Measurements from ENCODE around the gene PCNT.
"Not testable (repeated sequence)": the region's sequence is repeated elsewhere in the genome, so short reads cannot be mapped to it uniquely, and the experiment has no call there.

Gene PCNT

GRCh38 chr21:46393451-46393940 lies 69.5 kb downstream of the PCNT start:
- DNase-seq (ENCODE audit: low read depth, low spot score), result no peak
- H3K4me3 ChIP-seq (ENCODE audit: low read length), result no peak overlapping the region

DNA sequence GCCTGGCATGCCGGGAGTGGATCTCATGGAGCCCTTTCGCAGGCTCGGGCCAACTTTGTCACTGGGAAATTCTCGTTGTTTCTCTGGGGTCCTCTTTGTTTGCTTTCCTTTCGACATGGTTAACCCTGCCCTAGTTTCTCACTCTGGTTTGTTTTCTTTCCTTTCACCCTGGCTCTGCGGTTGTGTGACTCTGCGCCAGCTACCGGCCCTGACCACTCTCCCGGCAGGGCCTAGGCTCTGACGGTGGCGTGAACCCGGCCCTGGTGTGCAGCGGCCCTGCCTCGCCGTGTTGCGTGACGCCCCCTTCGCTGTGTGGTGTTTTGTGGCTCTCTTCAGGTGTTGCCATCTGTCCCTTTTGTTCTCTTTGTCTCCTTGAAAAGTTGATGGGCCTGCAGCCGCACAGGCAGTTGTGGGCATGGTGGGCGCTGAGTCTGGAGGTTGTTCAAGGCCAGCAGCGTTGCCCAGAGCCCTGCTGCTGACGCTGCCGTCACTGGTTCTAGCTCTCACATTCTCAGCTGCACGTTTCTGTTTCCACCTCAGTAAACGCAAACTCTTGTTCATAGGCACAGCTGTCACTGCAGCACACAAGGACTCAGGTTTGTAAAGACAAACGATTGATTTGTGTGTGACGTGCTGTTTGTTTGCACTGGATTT lies 70.1 kb downstream of the PCNT start:
- DNase-seq (ENCODE audit: low read depth, low spot score), result no peak

DNA sequence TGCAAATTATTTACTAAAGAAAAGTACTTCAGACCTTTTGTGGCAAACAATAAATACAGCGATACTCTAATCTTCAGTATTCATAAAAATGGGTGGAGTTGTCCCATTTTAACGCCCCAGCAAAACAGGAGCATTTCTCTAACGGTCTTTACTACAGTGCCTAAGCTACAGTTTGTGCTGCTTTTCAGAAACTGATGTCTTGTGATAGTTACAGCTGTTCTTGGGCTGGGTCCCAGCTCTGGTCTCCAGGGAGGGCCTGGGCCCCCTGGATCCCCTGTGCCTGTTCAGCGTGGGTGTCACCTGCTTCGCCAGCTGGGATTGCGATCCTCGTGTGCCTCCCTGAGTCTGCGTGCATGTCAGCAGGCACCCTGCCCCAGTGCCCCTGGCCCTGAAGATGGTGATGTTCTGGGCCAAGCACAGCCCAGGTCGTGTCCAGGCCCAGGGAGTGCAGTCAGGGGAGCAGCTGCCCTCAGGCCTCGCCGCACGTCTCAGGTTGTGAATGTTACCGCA lies 70.7 kb downstream of the PCNT start:
- H3K4me3 ChIP-seq (ENCODE audit: low read length), result no peak overlapping the region
- no peak for DNase-seq (ENCODE audit: low read depth, low spot score)

More for the DNA sequence above, 70.1 kb downstream of the PCNT start:
- H3K4me3 ChIP-seq (ENCODE audit: low read length), result no peak overlapping the region

- DNase-seq (ENCODE audit: low read depth, low spot score), result no peak
- no peak overlapping the region for H3K4me3 ChIP-seq (ENCODE audit: low read length)
Observed at GRCh38 chr21:46397211-46397905, 73.4 kb downstream of the PCNT start.

DNA sequence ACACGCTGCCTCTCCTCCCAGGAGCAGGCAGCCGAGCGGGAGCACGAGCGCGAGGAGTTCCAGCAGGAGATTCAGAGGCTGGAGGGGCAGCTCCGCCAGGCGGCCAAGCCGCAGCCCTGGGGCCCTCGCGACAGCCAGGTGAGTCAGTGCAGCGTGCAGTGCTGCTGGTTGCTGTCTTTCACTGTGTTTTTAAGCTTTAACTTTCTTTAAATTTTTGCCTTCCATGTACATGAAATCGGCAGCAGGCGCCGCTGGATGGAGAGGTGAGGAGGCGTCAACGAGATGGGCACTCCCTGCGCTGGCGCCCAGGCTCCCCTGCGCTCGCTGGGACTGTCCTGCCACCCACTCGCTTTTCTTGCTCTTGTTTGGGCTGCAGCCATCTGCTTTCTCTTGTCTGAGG lies 74.0 kb downstream of the PCNT start:
- no peak overlapping the region for H3K4me3 ChIP-seq (ENCODE audit: low read length)
- no peak for DNase-seq (ENCODE audit: low read depth, low spot score)

DNA sequence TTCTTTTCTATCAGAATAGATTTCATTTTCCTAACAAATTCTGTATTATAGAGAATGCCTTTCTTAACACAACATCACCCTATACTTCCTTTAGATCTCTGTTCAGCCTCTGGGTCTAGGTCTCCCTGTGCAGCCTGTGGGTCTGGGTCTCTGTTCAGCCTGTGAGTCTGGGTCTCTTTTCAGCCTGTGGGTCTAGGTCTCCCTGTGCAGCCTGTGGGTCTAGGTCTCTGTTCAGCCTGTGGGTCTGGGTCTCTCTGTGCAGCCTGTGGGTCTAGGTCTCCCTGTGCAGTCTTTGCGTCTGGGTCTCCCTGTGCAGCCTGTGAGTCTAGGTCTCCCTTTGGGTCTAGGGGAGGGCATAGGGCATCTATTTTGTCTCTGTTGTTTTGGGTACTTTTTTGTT lies 75.2 kb downstream of the PCNT start:
- DNase-seq (ENCODE audit: low read depth, low spot score), result no peak

DNA sequence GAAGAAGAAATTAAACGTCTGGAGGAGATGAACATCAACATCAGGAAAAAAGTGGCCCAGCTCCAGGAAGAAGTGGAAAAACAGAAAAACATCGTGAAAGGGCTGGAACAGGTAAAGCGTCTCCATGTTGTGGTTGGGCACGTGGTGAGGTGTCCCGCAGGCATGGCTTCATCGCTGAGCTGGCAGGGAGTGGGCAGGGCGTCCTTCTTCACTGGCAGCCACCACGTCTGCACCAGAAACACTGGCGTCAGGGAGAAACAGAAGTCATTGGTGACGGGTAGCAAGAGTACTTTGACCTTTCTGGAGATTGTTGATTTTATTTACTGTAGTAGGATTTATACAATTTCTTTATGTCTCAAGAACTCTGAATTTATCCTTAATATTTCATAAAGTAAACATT lies 75.7 kb downstream of the PCNT start:
- no peak for DNase-seq (ENCODE audit: low read depth, low spot score)
- no peak overlapping the region for H3K4me3 ChIP-seq (ENCODE audit: low read length)

More for the DNA sequence above, 75.2 kb downstream of the PCNT start:
- no peak overlapping the region for H3K4me3 ChIP-seq (ENCODE audit: low read length)

- no peak for DNase-seq (ENCODE audit: low read depth, low spot score)
- no peak overlapping the region for H3K4me3 ChIP-seq (ENCODE audit: low read length)
Observed at GRCh38 chr21:46401186-46401910, 77.4 kb downstream of the PCNT start.

- no peak overlapping the region for H3K4me3 ChIP-seq (ENCODE audit: low read length)
- DNase-seq (ENCODE audit: low read depth, low spot score), result no peak
Observed at GRCh38 chr21:46402421-46402820, 78.5 kb downstream of the PCNT start.

GRCh38 chr21:46403234-46403811 lies 79.4 kb downstream of the PCNT start:
- not testable (repeated sequence) for H3K4me3 ChIP-seq (ENCODE audit: low read length); DNase-seq (ENCODE audit: low read depth, low spot score)

- no peak for DNase-seq (ENCODE audit: low read depth, low spot score)
- H3K4me3 ChIP-seq (ENCODE audit: low read length), result no peak overlapping the region
Observed at GRCh38 chr21:46404306-46404705, 80.3 kb downstream of the PCNT start.

DNA sequence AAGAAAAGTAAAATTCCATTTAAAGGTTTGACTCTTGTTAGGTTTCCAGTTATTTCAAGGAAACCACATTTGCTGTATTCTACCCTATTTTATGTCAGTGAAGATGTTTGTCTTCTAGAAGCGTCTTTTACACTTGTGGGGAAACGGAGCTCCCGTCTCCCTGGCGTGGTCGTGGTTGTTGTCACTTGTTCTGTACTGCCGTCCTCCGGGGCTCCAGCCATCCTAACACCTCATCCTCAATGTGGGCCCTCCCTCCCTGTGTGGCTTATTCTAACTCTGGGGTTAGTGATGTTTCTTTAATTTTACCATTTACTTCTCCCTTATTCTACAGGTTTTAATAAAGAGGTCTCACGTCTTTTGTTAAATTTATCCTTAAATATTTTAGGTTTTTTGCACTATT lies 82.0 kb downstream of the PCNT start:
- DNase-seq (ENCODE audit: low read depth, low spot score), result no peak
- H3K4me3 ChIP-seq (ENCODE audit: low read length), result no peak overlapping the region

- no peak overlapping the region for H3K4me3 ChIP-seq (ENCODE audit: low read length)
- DNase-seq (ENCODE audit: low read depth, low spot score), result no peak
Observed at GRCh38 chr21:46409641-46410406, 85.9 kb downstream of the PCNT start.

- DNase-seq (ENCODE audit: low read depth, low spot score), result no peak
- no peak overlapping the region for H3K4me3 ChIP-seq (ENCODE audit: low read length)
Observed at GRCh38 chr21:46410516-46410915, 86.6 kb downstream of the PCNT start.

DNA sequence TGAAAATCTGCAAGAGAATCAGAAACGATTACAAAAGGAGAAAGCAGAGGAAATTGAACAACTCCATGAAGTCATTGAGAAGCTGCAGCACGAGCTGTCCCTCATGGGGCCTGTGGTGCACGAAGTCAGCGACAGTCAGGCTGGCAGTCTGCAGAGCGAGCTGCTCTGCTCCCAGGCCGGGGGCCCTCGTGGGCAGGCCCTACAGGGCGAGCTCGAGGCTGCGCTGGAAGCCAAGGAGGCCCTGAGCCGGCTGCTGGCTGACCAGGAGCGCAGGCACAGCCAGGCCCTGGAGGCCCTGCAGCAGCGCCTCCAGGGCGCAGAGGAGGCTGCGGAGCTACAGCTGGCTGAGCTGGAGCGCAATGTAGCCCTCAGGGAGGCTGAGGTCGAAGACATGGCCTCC lies 87.3 kb downstream of the PCNT start:
- no peak overlapping the region for H3K4me3 ChIP-seq (ENCODE audit: low read length)
- DNase-seq (ENCODE audit: low read depth, low spot score), result no peak

GRCh38 chr21:46411691-46412090 lies 87.7 kb downstream of the PCNT start:
- DNase-seq (ENCODE audit: low read depth, low spot score), result no peak
- H3K4me3 ChIP-seq (ENCODE audit: low read length), result no peak overlapping the region

- no peak overlapping the region for H3K4me3 ChIP-seq (ENCODE audit: low read length)
- no peak for DNase-seq (ENCODE audit: low read depth, low spot score)
Observed at GRCh38 chr21:46412521-46413364, 88.8 kb downstream of the PCNT start.

DNA sequence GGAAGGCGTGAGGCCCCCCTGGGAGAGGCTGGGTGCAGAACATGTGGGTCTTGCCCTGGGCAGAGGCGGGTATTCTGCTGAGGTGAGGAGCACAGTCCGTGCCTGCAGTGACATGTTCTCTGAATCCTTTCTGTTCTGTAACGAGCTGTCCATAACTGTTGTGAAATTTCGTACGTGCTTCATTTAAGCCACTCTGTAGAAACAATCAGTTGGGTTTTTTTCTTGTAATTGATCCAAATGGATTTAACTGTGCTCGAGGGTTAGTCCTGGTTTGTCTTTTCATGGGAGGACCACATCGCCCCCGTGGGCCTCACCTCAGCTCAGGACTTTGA lies 89.4 kb downstream of the PCNT start:
- no peak overlapping the region for H3K4me3 ChIP-seq (ENCODE audit: low read length)
- DNase-seq (ENCODE audit: low read depth, low spot score), result no peak

Data from Jurkat, Clone E6-1 (cell line).